Measurements from ENCODE around the gene ZNF35. TPM values are rescaled to one million over a fixed set of nuclear protein-coding genes. Genes with fewer than 3 reads are reported as not detected.

ZNF35 gene
- total and polyA plus RNA-seq, 2 of the 8 experiments (the other 6 are each of a cell fraction or from before 2014, with no cell fraction given) = 2.9 to 20.0 TPM

DNA sequence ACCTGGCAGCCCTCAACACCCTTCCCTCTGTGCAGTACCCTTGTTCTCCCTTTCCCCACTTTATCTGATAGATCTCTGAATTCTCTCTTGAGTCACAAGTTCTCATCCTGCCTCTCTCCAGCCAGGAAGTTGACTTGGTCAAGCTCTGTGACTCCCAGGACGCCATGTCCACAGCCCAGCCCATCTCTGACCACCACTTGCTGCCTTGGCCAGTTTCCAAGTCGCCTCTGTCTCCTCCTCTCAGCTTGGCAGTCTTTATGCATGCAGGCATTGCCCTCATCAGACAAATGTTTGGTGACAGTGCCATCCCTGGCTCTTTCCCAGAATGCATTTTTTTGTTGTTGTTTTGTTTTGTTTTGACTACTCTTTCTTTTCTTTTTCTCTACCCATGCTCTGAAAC is 25.7 kb downstream of the ZNF35 start:
- no peak overlapping the region for H2AK5ac ChIP-seq (ENCODE audit: low read depth, low read length)
- H4K5ac ChIP-seq (ENCODE audit: insufficient read length, low read depth, low read length) = no peak overlapping the region
- no peak overlapping the region for H2BK15ac ChIP-seq (ENCODE audit: low read length)
- 37% methylated on average over 2 of the region's 2 CpGs; no CpG with 5 or more reads in 1 of the 2 experiments for WGBS, 2 experiments (ENCODE audit: extremely low coverage in 1 of 2, insufficient coverage in 1 of 2, insufficient read length in 1 of 2, insufficient replicate concordance in 2 of 2, low coverage in 1 of 2, low lambda C conversion rate in 2 of 2, missing lambda C conversion rate in 1 of 2)
- H3K9ac ChIP-seq (replicated peaks in 1 of 4; ENCODE audit: extremely low read depth in 1 of 4, low read depth in 3 of 4, low read length in 3 of 4) = no peak overlapping the region
- H3K4me3 ChIP-seq (ENCODE audit: extremely low read depth in 1 of 4, insufficient read depth in 2 of 4, low read depth in 3 of 4, low read length in 4 of 4) = no peak overlapping the region
- H3K27ac ChIP-seq (ENCODE audit: low read depth, low read length) = no peak overlapping the region
- H3K4ac ChIP-seq (replicated peaks; ENCODE audit: insufficient read length, low read depth, low read length) = no peak overlapping the region
- FAIRE-seq (no peak), DNase-seq (ENCODE audit: low read depth in 1 of 2, low spot score in 2 of 2) (no peak)
- no peak overlapping the region for H4K8ac ChIP-seq (ENCODE audit: extremely low read depth, insufficient read depth, low read length)
- ChIA-PET CTCF (ENCODE audit: partially characterized antibody) (interaction anchor here (1.2 kb wide), 2 partner anchors 13 to 17 kb away, joined by 3 to 4 read pairs; no protein-coding TSS in a partner anchor), POLR2A (ENCODE audit: partially characterized antibody) (interaction anchor here (0.9 to 1.2 kb wide), 2 partner anchors 9 to 11 kb away, joined by 3 read pairs; no protein-coding TSS in a partner anchor)
- no peak overlapping the region for H3K23ac ChIP-seq (ENCODE audit: insufficient read length)
- no peaks in the 10 kb centered on the region for H4K20me1 ChIP-seq (replicated peaks in 1 of 2; ENCODE audit: control insufficient read depth in 1 of 2, insufficient read depth in 2 of 2, low read length in 2 of 2)
- no peak overlapping the region for H2BK120ac ChIP-seq (replicated peaks; ENCODE audit: low read depth, low read length)
- H2BK12ac ChIP-seq (ENCODE audit: low read depth, low read length) = no peak overlapping the region
- H3K4me1 ChIP-seq (replicated peaks in 1 of 4; ENCODE audit: control insufficient read depth in 3 of 4, insufficient read depth in 4 of 4, low read length in 3 of 4) = no peaks in the 10 kb centered on the region
- H2BK20ac ChIP-seq (ENCODE audit: low read length) = no peak overlapping the region
- H3K18ac ChIP-seq (ENCODE audit: extremely low read depth, low read length) = no peak overlapping the region
- H2BK5ac ChIP-seq (ENCODE audit: low read depth, low read length) = no peak overlapping the region
- H2AFZ ChIP-seq (ENCODE audit: low read length) = no peak overlapping the region
- no peak for TF ChIP-seq KDM4A (IDR thresholded peaks at IDR 0.05; ENCODE audit: low read depth, low read length, severe bottlenecking)
- no peak for TF ChIP-seq RNF2 (IDR thresholded peaks at IDR 0.05; ENCODE audit: borderline replicate concordance, low read depth, low read length, missing control alignments, poor library complexity, severe bottlenecking)
- no peaks in the 10 kb centered on the region for H3K79me1 ChIP-seq (ENCODE audit: low read depth, low read length)
- no peaks in the 10 kb centered on the region for H3K36me3 ChIP-seq (ENCODE audit: control insufficient read depth in 2 of 4, insufficient read depth in 4 of 4, low read length in 3 of 4)
- no peak overlapping the region for H4K91ac ChIP-seq (replicated peaks; ENCODE audit: insufficient read length, low read length)
- no peak overlapping the region for H3K4me2 ChIP-seq (ENCODE audit: insufficient read depth in 1 of 2, low read depth in 2 of 2, low read length in 2 of 2)
- no peaks in the 10 kb centered on the region for H3K27me3 ChIP-seq (replicated peaks in 1 of 4; ENCODE audit: control insufficient read depth in 3 of 4, extremely low read depth in 1 of 4, insufficient read depth in 3 of 4, low read length in 3 of 4)
- peaks cover 13 to 30% of the 10 kb centered on the region in 2 experiments; a peak in 3 of 4 replicates for H3K9me3 ChIP-seq (ENCODE audit: insufficient read depth in 2 of 2, low read depth in 1 of 2, low read length in 1 of 2)
- no peak overlapping the region for H3K14ac ChIP-seq (ENCODE audit: insufficient read length)
- H3K23me2 ChIP-seq (ENCODE audit: low read depth, low read length) = no peaks in the 10 kb centered on the region
- no peak overlapping the region for H3K56ac ChIP-seq (replicated peaks; ENCODE audit: insufficient read length, low read depth, low read length)
- H3K79me2 ChIP-seq (ENCODE audit: control insufficient read depth in 1 of 2, insufficient read depth in 2 of 2, low read length in 2 of 2) = no peaks in the 10 kb centered on the region

Measured in H1 (cell line).